HEK293T (cell line): Measurements from ENCODE around the gene IQSEC1.

Source experiments
- BHLHE40 ChIP-seq: fragments of 450-650 bp; IDR thresholded peaks from 2 replicates; pipeline ENCODE4 v1.6.1; 2016; ENCODE audit warnings: mild to moderate bottlenecking, moderate library complexity, borderline replicate concordance
- FOXK2 ChIP-seq: fragments of 450-650 bp; IDR thresholded peaks from 2 replicates; pipeline ENCODE4 v1.6.1; 2016; ENCODE audit warnings: mild to moderate bottlenecking
- SP1 ChIP-seq: fragments of 450-650 bp; IDR thresholded peaks from 2 replicates; pipeline ENCODE4 v1.6.1; 2017
- TARDBP ChIP-seq: fragments of 450-650 bp; IDR thresholded peaks from 2 replicates; pipeline ENCODE4 v1.6.1; 2016

- TF ChIP-seq BHLHE40, result no peak
- TF ChIP-seq TARDBP, result no peak
- TF ChIP-seq SP1, result no peak
- TF ChIP-seq FOXK2, result no peak
Observed at GRCh38 chr3:12935861-12936830, 137.1 kb downstream of the IQSEC1 start.
